GM19463 (cell line): ENCODE data around the gene SEC16B.

Experiments
- ATAC-seq: cut with Tn5 transposase; IDR thresholded peaks from one replicate; pipeline ENCODE4 v1.9.1; 2021; ENCODE audit warnings: mild to moderate bottlenecking, moderate library complexity; ENCODE audit not compliant: unreplicated experiment

The SEC16B gene

GRCh38 chr1:177913762-177914540, 55.9 kb downstream of the SEC16B start:
- no peak for ATAC-seq

DNA sequence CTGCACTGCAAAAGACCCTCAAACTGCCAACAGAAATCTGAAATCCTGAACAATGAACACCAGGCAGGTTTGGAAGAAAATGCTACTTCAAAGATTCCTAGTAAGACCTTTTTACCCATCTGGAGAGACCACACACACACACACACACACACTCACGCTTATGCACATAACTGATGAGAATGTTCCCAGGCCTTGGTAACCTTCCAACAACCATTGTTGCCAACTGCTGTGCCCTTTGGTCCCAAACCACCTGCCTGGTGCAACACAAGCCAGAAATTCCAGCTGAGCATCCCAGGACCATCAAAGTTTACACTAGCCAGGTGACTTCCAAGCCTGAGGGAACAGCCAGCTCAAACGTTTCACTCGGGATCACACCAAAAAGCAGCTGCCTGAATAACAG, 56.9 kb downstream of the SEC16B start:
- no peak for ATAC-seq

DNA sequence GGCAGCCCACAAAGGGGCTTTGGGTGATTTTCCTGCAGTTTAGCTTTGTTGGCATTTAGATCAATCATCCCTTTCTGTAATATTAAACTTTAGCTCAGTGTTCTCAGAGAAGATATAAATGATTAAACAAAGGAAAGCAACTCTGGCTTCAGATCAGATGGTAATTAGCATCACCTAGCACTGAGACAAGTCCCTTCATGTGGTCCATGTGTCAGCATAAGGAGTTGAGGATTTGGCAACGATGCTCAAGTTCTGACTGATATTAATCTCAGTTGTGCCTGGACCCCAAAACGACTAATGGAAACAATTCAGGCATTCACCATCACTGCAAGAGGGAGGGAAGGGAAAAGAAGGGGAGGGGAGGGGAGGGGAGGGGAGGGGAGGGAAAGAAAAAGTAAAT, 60.4 kb downstream of the SEC16B start:
- no peak for ATAC-seq

DNA sequence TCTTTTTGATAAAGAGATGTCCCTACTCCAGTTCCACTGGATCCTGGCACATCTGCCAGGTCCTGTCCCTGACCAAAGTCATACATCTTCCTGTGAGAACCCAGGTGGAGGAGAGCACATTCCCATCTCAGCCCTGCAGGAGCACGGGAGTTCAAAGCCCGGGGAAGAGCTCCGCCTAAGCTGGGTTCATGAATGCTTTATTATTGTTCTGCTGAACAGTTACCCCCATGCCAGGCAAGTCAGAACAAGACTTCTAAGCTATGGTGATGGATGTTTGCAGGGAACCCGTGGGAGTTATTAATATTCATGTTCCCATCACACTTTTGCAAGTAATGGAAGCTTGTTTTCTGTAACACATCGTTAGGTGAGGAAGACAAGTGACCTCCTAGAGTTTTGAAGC, 62.9 kb downstream of the SEC16B start:
- ATAC-seq = no peak

GRCh38 chr1:177905686-177906085, 64.2 kb downstream of the SEC16B start:
- ATAC-seq = no peak

DNA sequence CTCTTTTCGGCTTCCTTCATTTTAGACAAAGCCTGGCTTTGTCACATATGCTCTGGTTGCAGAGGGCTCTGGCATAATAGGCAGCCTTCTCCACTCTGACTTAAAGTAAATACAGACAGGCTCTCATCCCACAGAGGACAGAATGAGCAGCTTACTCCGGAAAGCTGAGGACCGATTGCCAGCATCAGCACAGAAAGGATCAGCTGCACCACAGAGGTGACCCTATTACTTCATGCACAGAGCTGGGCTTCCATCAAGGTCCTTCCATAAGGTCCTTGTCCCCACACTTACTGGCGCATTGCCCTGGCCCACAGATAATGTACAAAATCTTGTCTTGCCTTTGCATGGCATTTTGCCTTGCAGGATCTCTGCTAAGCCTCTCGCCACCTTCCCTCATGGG, 67.6 kb downstream of the SEC16B start:
- ATAC-seq = no peak

DNA sequence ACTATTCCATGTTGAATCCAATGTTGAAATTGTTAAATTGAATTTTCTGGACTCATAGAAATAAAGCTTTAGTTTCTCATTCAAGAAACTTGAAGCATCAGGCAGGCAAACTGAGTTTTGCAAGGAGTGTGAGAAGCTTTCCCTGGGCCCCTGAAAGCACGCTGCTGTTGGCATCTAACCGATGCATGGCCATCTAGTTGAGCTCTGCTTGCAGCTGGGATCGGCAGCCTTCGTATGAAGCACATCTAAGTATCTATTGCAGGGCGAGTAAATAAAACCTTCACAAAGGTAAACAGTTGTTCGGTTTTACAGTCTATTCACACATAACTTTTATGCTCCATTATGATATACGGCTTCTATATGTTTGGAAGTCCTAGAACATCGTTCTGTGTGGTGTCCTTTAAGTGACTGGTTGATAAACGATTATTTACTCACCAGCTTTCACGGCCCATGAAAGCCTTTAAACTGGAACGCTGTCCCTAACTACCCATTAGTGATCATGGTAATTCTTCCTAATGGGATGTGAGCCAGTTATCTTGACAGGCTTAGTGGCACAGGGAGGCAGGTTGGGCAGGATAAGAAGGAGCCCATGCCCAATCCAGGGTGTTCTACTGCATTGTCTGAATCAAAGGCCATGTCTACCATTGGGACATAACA, 71.7 kb downstream of the SEC16B start:
- ATAC-seq = no peak

DNA sequence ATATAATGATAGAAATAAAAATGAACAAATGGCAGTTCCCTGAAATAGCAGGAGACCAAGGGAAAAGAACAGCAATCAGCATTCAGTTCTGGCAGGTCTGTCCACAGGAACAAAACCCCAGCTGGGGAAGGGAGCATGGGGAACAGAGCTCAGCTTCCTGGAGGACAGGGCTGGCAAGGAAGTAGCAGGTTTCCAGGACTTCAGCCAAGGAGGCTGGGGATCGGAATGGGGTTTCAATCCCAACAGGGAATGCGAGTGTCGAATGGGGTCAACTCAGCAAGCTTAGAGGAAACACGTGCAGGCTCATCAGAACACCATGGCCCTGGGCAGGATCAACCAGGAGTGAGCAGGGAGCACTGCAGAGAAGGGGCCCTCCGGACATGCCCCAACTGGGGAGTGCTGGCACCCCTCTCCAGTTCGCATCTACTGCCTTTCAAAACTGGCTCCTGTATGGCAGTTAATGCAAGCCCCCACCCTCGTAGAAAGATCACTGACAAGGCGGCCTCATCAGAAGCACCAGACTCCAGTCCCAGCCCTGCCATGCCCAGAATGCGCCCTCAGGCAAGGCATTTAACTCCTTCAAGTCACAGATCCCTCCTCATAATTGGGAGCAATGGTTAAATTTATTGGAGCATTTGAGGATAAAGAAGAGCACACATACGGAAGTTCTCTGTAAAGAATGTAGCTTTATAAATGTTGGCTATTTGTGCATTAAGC, 72.4 kb downstream of the SEC16B start:
- ATAC-seq = no peak
